Astrocyte (in vitro differentiated cells and primary cell): ENCODE results near the gene SLC6A1.

Experiments used
- EZH2 ChIP-seq: IDR thresholded peaks from 2 replicates; pipeline ENCODE4 v1.6.1; 2012; ENCODE audit warnings: mild to moderate bottlenecking, low read length, inconsistent platforms; ENCODE audit not compliant: insufficient read depth
- TF ChIP-seq, protein P1 (sequence below): IDR thresholded peaks from 2 replicates; pipeline ENCODE4 v1.5.1; 2011; ENCODE audit warnings: low read depth, mild to moderate bottlenecking, inconsistent platforms, low read length, moderate library complexity; ENCODE audit not compliant: insufficient read depth

DNA sequence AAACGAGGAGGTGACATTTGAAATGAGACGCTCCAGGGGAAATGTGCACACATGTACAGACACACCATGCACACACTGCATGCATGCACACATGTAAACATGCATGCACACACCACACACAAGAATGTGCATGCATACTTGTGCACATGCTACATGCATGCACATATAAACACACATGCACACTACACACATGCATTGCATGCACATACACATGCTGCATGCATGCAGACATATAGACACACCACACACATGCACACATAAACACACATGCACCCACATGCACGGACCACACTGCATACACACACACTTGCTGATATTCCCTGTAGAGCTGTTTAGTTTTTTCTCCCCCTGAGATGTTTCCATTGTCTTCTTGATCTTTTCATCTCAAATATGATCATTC, 37.8 kb upstream of the SLC6A1 start:
- no peak for TF ChIP-seq EZH2
- TF ChIP-seq, protein P1, sequence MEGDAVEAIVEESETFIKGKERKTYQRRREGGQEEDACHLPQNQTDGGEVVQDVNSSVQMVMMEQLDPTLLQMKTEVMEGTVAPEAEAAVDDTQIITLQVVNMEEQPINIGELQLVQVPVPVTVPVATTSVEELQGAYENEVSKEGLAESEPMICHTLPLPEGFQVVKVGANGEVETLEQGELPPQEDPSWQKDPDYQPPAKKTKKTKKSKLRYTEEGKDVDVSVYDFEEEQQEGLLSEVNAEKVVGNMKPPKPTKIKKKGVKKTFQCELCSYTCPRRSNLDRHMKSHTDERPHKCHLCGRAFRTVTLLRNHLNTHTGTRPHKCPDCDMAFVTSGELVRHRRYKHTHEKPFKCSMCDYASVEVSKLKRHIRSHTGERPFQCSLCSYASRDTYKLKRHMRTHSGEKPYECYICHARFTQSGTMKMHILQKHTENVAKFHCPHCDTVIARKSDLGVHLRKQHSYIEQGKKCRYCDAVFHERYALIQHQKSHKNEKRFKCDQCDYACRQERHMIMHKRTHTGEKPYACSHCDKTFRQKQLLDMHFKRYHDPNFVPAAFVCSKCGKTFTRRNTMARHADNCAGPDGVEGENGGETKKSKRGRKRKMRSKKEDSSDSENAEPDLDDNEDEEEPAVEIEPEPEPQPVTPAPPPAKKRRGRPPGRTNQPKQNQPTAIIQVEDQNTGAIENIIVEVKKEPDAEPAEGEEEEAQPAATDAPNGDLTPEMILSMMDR: no peak
